Measurements from ENCODE around the gene TNFRSF12A.

The TNFRSF12A gene

GRCh38 chr16:3012828-3013420 is 7.2 kb upstream of the TNFRSF12A start, which contains the start of gene CLDN9:
Gene CLDN9, plus strand, starts transcription at chr16:3012923. Its CDS starts 440 bp downstream, at chr16:3013363.
- no peak for DNase-seq

- DNase-seq = no peak
Measured at GRCh38 chr16:3013491-3013951, 6.6 kb upstream of the TNFRSF12A start.

- no peak for DNase-seq
Measured at GRCh38 chr16:3013998-3014690, 6.0 kb upstream of the TNFRSF12A start.

GRCh38 chr16:3014971-3015370 is 5.2 kb upstream of the TNFRSF12A start:
- DNase-seq = no peak

GRCh38 chr16:3015865-3016521 is 4.2 kb upstream of the TNFRSF12A start:
- DNase-seq = no peak

- DNase-seq = no peak
Measured at GRCh38 chr16:3017344-3017743, 2.8 kb upstream of the TNFRSF12A start.

GRCh38 chr16:3017794-3018506 is 2.2 kb upstream of the TNFRSF12A start, which contains the start of gene CLDN6:
Gene CLDN6, minus strand, starts transcription at chr16:3018183. Its CDS starts 2,162 bp downstream, at chr16:3016021.
- DNase-seq = no peak

GRCh38 chr16:3019594-3020246 is 448 bp upstream of the TNFRSF12A start:
- DNase-seq = no peak

GRCh38 chr16:3020604-3021448 is 658 bp downstream of the TNFRSF12A start:
- DNase-seq = peak; percentile 81

- peak; percentile 84 for DNase-seq
Measured at GRCh38 chr16:3021449-3022207, 1.5 kb downstream of the TNFRSF12A start.

GRCh38 chr16:3022208-3022683 is 2.1 kb downstream of the TNFRSF12A start:
- peak; percentile 87 for DNase-seq

- peak; percentile 46 for DNase-seq
Measured at GRCh38 chr16:3022684-3023414, 2.7 kb downstream of the TNFRSF12A start.

GRCh38 chr16:3023415-3023668 is 3.2 kb downstream of the TNFRSF12A start:
- peak; percentile 59 for DNase-seq

GRCh38 chr16:3023669-3024478 is 3.7 kb downstream of the TNFRSF12A start, which contains the start of the genes HCFC1R1 and THOC6:
Gene HCFC1R1, minus strand, starts transcription at chr16:3023942. Its CDS starts 1 bp downstream, at chr16:3023941.
Gene THOC6, plus strand, starts transcription at chr16:3024035. Its CDS starts 292 bp downstream, at chr16:3024327.
- DNase-seq = peak; percentile 94

- DNase-seq = no peak
Measured at GRCh38 chr16:3025032-3026002, 5.1 kb downstream of the TNFRSF12A start.

- DNase-seq = no peak
Measured at GRCh38 chr16:3026003-3026378, 5.8 kb downstream of the TNFRSF12A start.

- no peak for DNase-seq
Measured at GRCh38 chr16:3026609-3027488, 6.7 kb downstream of the TNFRSF12A start.

Measured in activated T-cell treated with anti-CD3 and anti-CD28 coated beads, Interleukin-2, amount 50 U/mL, for 1 hour (primary cell).